ENCODE results near the gene TMEM108.

GRCh38 chr3:133189893-133190292 is 151.7 kb downstream of the TMEM108 start:
- no peak for TF ChIP-seq POLR2A (IDR thresholded peaks at IDR 0.05; ENCODE audit: extremely low read depth, insufficient read length)
- TF ChIP-seq CTCF (IDR thresholded peaks at IDR 0.05; ENCODE audit: low read depth, low read length): no peak

All from NB4 (cell line).